ENCODE measurements around the gene LSM14A. TPM values are rescaled to one million over a fixed set of nuclear protein-coding genes. Genes with fewer than 3 reads are reported as not detected.
"Not testable (repeated sequence)": the region's sequence is repeated elsewhere in the genome, so short reads cannot be mapped to it uniquely, and the experiment has no call there.

The LSM14A gene
- total RNA-seq, 1 donor from 2014 or later: 107 TPM

DNA sequence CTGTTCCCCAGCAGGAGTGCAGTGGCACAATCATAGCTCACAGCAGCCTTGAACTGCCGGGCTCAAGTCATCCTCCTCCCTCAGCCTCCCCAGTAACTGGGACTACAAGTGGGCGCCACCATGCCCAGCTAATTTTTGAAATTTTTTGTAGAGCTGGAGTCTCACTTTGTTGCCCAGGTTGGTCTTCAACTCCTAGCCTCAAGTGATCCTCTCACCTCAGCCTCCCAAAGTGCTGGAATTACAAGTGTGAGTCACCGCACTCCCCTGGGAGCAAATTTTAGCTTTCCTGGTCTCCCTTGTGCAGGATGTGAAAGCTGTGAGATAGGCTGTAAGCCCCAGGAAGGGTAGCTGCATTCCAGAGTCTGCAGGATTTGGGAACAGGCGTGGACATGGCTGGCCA is 76.6 kb downstream of the LSM14A start:
- no peaks in the 10 kb centered on the region for H3K27me3 ChIP-seq
- no peaks in the 10 kb centered on the region for H3K9me3 ChIP-seq
- H3K4me3 ChIP-seq: no peak overlapping the region
- peaks cover 0 to 5% of the 10 kb centered on the region in 2 donors for H3K4me1 ChIP-seq
- no peak overlapping the region for H3K27ac ChIP-seq
- TF ChIP-seq, protein P1, sequence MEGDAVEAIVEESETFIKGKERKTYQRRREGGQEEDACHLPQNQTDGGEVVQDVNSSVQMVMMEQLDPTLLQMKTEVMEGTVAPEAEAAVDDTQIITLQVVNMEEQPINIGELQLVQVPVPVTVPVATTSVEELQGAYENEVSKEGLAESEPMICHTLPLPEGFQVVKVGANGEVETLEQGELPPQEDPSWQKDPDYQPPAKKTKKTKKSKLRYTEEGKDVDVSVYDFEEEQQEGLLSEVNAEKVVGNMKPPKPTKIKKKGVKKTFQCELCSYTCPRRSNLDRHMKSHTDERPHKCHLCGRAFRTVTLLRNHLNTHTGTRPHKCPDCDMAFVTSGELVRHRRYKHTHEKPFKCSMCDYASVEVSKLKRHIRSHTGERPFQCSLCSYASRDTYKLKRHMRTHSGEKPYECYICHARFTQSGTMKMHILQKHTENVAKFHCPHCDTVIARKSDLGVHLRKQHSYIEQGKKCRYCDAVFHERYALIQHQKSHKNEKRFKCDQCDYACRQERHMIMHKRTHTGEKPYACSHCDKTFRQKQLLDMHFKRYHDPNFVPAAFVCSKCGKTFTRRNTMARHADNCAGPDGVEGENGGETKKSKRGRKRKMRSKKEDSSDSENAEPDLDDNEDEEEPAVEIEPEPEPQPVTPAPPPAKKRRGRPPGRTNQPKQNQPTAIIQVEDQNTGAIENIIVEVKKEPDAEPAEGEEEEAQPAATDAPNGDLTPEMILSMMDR (IDR thresholded peaks at IDR 0.05): no peak
- H3K36me3 ChIP-seq: no peaks in the 10 kb centered on the region
- DNase-seq (ENCODE audit: low spot score in 2 of 2): no peak
- intact Hi-C loops (cut with DNase I): no loop called here

DNA sequence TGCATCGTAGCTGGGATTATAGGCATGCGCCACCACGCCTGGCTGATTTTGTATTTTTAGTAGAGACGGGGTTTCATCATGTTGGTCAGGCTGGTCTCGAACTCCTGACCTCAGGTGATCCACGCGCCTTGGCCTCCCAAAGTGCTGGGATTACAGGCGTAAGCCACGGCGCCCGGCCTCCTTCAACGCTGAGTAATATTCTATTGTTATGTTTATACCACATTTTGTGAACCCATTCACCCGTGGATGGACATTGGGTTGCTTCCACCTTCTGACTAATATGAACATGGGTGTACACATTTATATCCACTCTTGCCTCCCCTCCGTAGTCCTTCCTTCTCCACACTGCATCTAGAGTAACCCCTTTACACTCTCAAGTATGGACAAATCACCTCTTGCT is 80.9 kb downstream of the LSM14A start:
- not testable (repeated sequence) for H3K27ac ChIP-seq; H3K36me3 ChIP-seq; H3K27me3 ChIP-seq; H3K4me3 ChIP-seq; DNase-seq (ENCODE audit: low spot score in 2 of 2); H3K9me3 ChIP-seq
- H3K4me1 ChIP-seq: peaks cover 0 to 15% of the 10 kb centered on the region in 2 donors
- intact Hi-C loops (cut with DNase I): loop anchor here (10.0 kb wide), 1 partner anchor 232 kb away; the partner anchor contains the start of gene WTIP

DNA sequence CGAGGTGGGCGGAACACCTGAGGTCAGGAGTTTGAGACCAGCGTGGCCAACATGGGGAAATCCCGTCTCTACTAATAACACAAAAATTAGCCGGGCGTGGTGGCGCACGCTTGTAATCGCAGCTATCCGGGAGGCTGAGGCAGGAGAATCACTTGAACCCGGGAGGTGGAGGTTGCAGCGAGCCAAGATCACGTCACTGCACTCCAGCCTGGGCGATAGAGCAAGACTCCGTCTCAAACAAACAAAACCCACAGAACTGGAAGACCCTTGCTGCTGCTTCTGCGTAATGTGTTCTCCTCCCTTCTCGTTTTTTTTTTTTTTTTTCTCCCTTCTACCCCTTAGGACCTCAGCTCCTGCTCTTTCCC is 81.4 kb downstream of the LSM14A start:
- H3K36me3 ChIP-seq; H3K9me3 ChIP-seq; H3K27me3 ChIP-seq; DNase-seq (ENCODE audit: low spot score in 2 of 2): not testable (repeated sequence)
- peak overlapping the region; percentile 95 to 98 for H3K27ac ChIP-seq
- H3K4me3 ChIP-seq: peak overlapping the region; percentile 81 to 83
- peaks cover 0 to 16% of the 10 kb centered on the region in 2 donors for H3K4me1 ChIP-seq
- intact Hi-C loops (cut with DNase I): loop anchor here (2.0 to 10.0 kb wide), 2 partner anchors 21 to 231 kb away; partner anchors contain the start of gene WTIP

DNA sequence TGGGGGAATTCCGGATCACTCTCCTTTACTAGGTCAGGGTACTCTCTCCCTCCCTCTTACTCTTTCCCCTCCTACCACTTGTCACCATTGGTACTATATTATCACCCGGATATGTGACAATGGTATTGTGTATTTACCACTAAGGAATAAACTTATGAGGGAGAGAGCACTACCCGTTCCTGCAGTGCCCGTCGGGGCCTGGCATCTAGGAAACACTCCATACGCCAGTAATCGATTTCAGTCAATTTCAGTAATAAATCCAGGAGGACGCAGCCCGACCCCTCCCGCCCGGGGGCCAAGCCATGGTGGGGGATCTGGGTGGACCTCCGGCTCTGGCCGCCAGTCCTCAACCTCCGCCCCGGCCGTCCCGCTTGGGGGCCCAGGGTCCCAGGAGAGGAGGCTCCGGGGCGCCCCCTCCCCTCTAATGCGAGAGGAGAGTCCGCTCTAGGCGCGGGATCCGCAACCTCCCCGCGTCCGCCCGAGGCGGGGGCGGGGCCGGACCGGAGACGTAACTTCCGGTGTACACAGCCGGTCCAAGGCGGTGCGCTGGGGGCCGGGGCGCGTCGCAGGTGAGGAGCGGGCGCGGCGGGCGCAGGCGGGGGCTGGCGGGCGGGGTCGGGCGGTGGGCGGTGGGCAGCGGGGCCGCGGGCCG is 81.9 kb downstream of the LSM14A start, which contains the start of gene GARRE1:
TSS of gene GARRE1 (plus strand) at position 509 of the 652 bp plus-strand sequence. CDS start 45,920 bp downstream, outside the sequence.
- H3K27ac ChIP-seq: peak within 1 kb of the TSS; percentile 95 to 98
- peaks cover 0 to 18% of the 10 kb centered on the region in 2 donors for H3K4me1 ChIP-seq
- peak within 1 kb of the TSS; percentile 81 to 83 for H3K4me3 ChIP-seq
- TF ChIP-seq, protein P1 (IDR thresholded peaks at IDR 0.05): no peak
- peak; percentile 34 to 90 for DNase-seq (ENCODE audit: low spot score in 2 of 2)
- intact Hi-C loops (cut with DNase I): loop anchor here (2.0 to 10.0 kb wide), 2 partner anchors 21 to 231 kb away; partner anchors contain the start of gene WTIP
- H3K36me3 ChIP-seq: no peaks in the 10 kb centered on the region
- no peaks in the 10 kb centered on the region for H3K9me3 ChIP-seq
- no peaks in the 10 kb centered on the region for H3K27me3 ChIP-seq

DNA sequence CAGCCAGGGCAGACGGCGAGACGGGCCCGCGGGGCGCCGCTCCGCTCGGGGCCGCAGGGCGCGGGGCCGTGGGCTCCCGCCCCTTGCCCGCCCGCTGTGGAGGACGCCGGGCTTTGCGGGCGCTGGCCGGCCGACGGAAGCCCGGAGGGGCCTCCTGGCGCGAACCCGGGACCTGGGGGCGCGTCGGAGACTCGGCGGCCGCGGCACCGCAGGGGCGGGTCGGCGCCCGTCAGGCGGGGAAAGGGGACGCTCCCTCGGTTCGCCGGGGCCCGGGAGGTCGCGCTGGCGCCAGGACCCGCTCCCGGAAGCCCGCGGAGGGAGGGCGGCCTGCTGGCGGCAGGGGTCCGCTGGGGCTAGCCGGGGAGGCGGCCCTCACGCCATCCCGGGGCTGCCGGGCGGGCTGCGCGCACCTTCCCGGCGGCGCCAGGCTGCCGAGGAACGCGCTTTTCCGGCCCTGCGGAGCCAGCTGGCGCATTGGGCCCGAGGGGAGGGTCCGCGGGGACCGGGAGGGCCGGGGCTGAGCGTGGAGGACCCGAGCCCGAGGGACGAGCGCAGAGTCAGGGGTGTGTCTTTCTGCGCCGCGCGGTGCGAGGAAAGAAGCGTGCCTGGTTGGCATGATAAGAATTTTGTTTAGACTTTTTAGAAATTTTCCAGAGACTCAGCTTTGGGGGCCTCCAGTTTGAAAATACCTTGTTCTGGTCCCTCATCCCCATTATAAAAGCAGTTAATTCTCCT is 82.6 kb downstream of the LSM14A start:
- peak overlapping the region; percentile 81 to 83 for H3K4me3 ChIP-seq
- TF ChIP-seq, protein P1 (IDR thresholded peaks at IDR 0.05): no peak
- no peaks in the 10 kb centered on the region for H3K27me3 ChIP-seq
- intact Hi-C loops (cut with DNase I): loop anchor here (2.0 to 10.0 kb wide), 3 partner anchors 22 to 230 kb away; partner anchors contain the start of gene WTIP
- H3K27ac ChIP-seq: peak overlapping the region; percentile 95 to 98
- no peaks in the 10 kb centered on the region for H3K9me3 ChIP-seq
- H3K36me3 ChIP-seq: no peaks in the 10 kb centered on the region
- no peak for DNase-seq (ENCODE audit: low spot score in 2 of 2)
- peaks cover 0 to 20% of the 10 kb centered on the region in 2 donors for H3K4me1 ChIP-seq

DNA sequence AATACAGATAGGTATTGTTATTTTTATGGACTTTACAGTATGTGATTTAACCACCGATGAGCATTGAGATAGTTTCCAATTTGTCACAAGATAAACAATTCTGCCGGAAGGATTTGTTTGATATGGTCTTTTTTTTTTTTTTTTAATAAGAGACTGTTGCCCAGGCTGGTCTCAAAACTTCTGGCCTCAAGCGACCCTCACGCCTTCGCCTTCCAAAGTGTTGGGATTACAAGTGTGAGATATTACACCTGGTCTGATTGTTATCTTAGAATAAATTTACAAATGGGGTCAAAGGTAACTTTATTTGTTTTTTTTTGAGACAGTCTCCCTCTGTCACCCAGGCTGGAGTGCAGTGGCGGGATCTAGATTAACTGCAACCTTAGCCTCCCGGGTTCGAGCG is 83.2 kb downstream of the LSM14A start:
- Histone ChIP-seq H3K4me3 (peak overlapping the region; percentile 81 to 83), H3K36me3 (no peaks in the 10 kb centered on the region), H3K4me1 (peaks cover 0 to 27% of the 10 kb centered on the region in 2 donors), H3K9me3 (no peaks in the 10 kb centered on the region), H3K27ac (peak overlapping the region; percentile 95 to 98), H3K27me3 (no peaks in the 10 kb centered on the region)
- no peak for DNase-seq (ENCODE audit: low spot score in 2 of 2)
- intact Hi-C loops (cut with DNase I): loop anchor here (2.0 to 10.0 kb wide), 3 partner anchors 23 to 229 kb away; partner anchors contain the start of gene WTIP
- TF ChIP-seq, protein P1 (IDR thresholded peaks at IDR 0.05): no peak

Data from ascending aorta (tissue), 2 donors.